Fibroblast of gingiva (primary cell): ENCODE results near the gene TJAP1.
A peak's percentile ranks its signal among the peaks of the same experiment; 100 is the strongest.
"Not testable (repeated sequence)": the region's sequence is repeated elsewhere in the genome, so short reads cannot be mapped to it uniquely, and the experiment has no call there.

ENCODE experiments used
- DNase-seq: peaks from one replicate; pipeline ENCODE4 v3.0.0-alpha.2; 2011; ENCODE audit warnings: low read depth

TJAP1 gene

GRCh38 chr6:43505718-43506117 lies 28.3 kb downstream of the TJAP1 start:
- DNase-seq, result no peak

GRCh38 chr6:43506171-43506570 lies 28.8 kb downstream of the TJAP1 start:
- no peak for DNase-seq

GRCh38 chr6:43506667-43507471 lies 29.5 kb downstream of the TJAP1 start:
- peak; percentile 72 for DNase-seq

GRCh38 chr6:43508481-43509141 lies 31.2 kb downstream of the TJAP1 start:
- no peak for DNase-seq

DNA sequence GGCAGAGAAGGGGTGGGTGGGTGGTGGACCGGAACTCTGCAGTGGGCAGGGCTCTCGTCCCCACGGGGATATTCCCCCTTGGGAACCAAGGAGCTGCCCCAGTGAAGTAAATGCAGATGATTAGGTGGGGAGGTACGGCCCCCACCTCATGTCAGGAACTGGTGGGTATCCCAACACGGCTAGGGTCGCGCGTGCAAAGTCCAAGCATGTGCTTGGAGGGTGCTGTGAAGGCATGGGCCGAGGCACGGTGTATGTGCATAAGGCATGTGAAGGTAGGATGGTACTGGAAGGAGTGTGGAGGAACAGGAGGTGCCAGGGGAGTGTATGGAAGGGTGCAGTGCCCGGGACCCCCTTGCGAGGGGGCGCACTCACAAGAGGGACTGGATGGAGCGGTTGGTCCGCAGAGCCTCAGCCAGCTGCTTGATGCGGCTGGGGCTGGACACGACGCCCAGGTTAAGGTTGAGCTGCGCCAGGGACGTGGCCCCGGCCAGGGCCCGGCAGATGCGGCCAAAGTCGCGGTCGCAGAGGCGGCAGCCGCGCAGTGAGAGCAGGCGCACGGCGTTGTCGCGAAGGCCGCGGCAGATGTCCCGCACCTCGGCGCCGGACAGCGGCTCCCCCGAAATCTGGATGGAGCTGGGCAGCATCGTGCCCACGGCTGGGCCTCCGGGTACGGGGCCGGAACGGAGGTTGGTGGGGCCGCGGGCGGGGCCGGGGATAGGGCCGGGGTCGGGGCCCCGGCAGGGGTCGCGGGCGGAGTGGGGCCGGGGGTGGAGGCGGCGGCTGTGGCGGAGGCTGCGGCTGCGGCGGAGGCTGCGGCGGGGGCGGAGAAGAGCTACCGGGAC lies 32.0 kb downstream of the TJAP1 start:
- no peak for DNase-seq

DNA sequence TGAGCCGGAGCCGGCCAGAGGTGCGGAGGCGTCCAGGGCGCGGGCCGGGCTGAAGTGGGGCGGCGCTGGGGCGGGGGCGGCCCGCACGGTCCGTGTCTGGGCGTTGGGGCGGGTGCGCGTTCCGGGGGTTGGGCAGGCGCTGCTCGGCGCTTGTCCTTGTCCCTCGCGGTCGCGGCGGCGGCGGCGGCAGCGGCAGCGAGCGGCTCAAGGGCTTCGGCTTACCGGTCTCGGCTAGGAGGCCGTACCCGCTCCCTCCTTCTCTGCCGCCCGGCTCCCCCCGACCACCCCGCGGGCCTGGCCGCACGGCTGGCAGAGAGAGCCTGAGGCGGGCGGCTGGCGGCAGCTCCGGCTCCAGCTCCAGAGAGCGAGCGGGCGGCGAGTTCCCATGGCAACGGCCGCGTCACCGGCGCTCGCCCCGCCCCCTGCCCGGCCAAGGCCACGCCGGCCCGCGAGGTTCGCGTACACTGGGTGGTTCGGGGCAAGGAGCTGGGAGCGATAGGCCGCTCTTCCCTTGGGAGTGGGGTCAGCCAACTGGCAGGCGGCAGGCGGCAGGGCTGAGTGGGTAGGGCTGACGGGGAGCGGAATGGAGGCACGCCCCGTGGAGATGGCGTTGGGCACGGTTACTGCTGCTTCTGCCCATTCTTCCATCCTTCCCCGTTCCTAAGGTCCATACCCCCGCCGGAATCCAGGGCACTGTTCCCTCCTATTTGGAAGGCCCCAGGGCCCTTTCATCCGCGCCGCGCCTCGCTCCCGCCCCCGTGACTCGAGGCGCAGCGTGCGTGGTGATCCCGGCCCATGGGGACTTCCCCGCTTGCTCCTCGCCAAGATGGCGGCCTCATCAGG lies 32.8 kb downstream of the TJAP1 start, which contains the start of gene LRRC73:
TSS of gene LRRC73 (minus strand) at position 363 of the 843 bp plus-strand sequence. CDS start 561 bp downstream, outside the sequence.
- peak; percentile 89 for DNase-seq

- no peak for DNase-seq
Observed at GRCh38 chr6:43510827-43511163, 33.4 kb downstream of the TJAP1 start.

DNA sequence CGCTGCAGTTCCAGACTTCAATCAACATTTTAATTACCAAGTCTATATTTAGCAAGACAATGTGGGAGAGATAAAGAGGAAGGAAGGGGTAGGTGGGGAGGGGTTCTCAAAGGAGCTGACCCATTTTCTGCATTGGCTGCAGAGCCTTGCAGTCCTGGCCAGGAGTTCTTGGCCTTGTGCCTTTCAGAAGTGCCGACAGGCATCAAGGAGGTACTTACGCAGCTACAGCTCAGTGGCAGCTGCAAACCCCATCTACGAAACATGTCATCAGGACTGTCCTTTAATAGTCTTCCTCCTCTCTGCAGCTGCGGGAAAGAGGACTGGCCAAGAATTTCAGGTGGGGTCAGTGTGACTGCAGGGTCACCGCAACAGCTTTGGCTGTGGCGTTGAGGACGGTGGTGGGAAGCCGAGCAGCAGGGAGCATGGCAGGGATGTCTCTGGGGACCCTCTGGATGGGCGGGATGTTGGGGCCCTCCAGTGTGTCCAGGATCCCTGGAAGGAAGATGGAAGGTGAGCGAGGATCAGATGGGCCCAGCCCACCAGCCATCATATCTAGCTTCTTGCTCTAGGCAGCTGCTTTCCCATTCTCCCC lies 34.5 kb downstream of the TJAP1 start:
- DNase-seq, result no peak

DNA sequence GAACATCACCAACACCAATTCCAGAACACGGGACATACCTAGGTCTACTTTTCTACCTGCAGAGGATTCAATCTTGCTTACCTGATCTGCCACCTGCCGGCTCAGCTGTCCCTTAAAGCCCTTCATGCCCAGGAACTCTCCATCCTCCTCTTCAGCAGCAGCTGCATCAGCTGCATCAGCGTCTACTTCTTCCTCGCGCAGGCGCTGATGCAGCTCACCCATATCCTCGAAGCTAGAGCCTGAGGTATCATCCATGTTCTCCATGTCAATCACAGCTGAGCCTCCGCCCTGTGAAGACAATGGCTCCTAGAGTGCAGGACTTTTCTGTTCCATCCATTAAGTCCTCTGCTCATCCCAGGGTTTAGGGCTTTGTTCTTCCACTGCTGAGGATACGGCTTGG lies 38.4 kb downstream of the TJAP1 start:
- DNase-seq, result no peak

- no peak for DNase-seq
Observed at GRCh38 chr6:43516367-43516696, 39.0 kb downstream of the TJAP1 start.

DNA sequence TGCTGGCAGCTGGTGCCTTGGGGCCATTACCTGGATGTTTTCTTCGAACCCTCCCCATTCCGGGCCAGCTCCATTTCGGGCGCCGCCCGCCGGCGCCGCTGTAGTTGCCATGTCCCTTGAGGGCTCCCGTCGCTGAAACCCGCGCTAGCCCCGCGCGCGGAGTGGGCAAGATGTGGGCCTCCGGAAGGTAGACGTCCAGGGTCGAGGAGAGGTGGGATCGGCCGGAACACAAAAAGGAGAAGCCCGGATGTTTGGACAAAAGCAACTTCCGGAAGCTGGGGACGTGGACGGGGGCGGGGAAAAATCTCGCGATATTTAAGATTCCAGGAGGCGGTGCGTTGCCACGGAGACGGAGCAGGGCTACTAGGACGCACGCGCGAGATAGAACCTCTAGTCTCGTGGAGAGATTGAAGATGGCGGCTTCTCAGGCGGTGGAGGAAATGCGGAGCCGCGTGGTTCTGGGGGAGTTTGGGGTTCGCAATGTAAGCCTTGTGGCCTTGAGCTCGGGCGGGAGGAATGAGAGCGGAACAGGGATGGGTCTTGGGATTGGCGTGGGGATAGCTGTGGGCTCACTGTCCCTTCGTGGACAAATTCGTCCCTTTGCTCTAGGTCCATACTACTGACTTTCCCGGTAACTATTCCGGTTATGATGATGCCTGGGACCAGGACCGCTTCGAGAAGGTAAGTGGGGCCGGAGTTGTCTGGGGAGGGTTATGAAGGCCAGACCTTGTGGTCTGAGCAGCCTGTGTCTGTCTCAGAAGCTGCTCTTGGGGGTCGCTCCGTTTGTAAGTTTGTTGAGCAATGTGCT lies 39.5 kb downstream of the TJAP1 start, which contains the start of the genes POLR1C and YIPF3:
TSS of gene POLR1C (plus strand) at position 393 of the 808 bp plus-strand sequence. CDS start at position 414, 21 bp downstream.
TSS of gene YIPF3 (minus strand) at position 230 of the 808 bp plus-strand sequence. CDS start at position 111, 119 bp downstream.
- peak; percentile 97 for DNase-seq

DNA sequence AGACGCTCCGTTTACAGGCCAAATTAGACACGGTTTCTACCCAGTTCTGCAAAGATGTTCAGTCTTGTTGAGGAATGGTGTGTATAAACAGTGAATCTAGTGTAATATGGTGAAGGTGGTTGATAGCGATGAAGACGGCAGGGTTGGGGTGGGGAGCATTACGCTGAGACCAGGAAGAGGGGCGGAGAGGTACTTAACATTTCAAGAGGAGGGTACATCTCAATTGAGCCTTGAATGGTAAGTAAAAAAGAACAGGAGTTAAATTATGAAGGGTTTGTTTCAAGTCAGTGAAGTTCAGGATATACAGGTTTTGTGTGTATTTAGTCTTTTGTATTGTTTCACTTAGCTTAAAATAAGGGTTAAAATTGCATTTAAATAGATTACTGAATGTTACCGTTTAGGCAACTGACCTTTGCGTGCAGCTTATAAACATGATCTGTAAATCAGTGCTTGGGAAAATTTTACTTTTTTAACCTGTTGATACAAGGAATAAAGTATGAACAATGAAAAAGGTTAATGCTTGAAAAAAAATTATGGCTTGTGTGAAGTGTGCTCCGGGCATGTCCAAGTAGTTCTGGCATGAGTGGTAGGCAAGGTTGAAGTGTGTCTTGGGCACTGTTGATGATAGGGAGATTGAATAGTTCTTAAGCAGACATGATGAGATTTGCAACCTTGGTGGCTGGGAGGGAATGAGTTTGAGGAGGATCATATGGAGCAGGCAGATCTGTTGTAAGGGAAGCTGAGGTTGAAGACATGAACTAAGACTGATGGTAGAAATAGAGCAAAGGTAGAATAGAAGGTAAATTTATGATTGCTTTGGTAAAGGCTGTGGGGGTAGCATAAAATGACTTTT lies 40.4 kb downstream of the TJAP1 start:
- no peak for DNase-seq

GRCh38 chr6:43520097-43520496 lies 42.7 kb downstream of the TJAP1 start:
- DNase-seq, result no peak

- no peak for DNase-seq
Observed at GRCh38 chr6:43521836-43522235, 44.5 kb downstream of the TJAP1 start.

- DNase-seq, result no peak
Observed at GRCh38 chr6:43522547-43523261, 45.3 kb downstream of the TJAP1 start.

DNA sequence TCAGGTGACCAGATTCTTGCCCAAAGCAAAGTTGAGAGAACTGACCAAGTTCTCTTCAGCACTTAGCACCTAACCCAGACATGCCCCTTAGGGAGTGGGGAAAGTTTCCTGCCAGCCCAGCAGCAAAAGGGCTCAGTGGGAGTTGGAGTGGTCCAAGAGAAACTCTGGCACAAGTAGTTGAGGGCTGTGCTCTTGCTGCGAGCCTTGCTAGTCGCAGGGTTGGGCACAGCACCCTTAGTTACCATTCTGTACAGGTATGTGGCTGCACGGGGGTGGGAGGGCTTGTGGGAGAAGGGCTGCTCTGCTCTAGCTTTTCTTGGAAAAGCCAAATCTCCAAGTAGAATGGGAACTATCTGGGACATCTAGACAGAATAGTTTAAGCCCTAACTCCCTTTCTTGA lies 45.9 kb downstream of the TJAP1 start:
- no peak for DNase-seq

DNA sequence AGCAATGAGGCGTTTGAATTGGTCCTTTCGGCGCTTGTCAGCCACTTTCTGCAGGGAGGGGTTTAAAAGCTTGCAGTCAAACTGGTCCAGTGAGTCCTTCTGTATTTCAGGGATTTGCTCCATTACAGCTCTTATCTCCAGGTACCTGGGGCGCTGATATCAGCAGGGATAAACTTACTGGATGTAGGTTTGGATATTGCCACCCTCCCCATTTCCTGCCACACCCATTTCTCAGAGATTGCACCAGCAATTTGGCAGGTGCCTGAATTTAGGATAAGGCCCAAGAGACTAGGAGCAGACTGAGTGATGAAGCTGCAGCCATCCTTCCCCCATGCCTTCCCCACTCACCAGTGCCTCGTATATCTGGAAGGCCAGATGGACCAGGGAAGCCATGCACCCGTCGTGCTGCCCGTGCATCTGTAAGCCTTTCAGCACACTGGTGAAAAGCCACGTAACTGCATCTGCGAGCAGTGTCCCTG lies 47.2 kb downstream of the TJAP1 start:
- DNase-seq, result no peak

GRCh38 chr6:43532201-43532600 lies 54.8 kb downstream of the TJAP1 start:
- DNase-seq, result no peak

- not testable (repeated sequence) for DNase-seq
Observed at GRCh38 chr6:43538986-43539385, 61.6 kb downstream of the TJAP1 start.
